Keratinocyte (primary cell): ENCODE measurements around the gene FAXC. TPM values are rescaled to one million over a fixed set of nuclear protein-coding genes. Genes with fewer than 3 reads are reported as not detected.
"Not testable (repeated sequence)": the region's sequence is repeated elsewhere in the genome, so short reads cannot be mapped to it uniquely, and the experiment has no call there.

Source experiments
- DNase-seq: peaks from one replicate; pipeline ENCODE4 v3.0.0-alpha.2; 2011; ENCODE audit warnings: low read depth, missing footprints, low spot score
- FAIRE-seq: peaks from 2 replicates; lab custom pipeline; 2011; peaks lifted over from hg19 to GRCh38; lab: Jason Lieb, UNC
- H2AFZ ChIP-seq: 2 replicates; pipeline ENCODE4 v1.6.0; 2012; ENCODE audit warnings: low read length, control low read depth, inconsistent platforms; ENCODE audit not compliant: control insufficient read depth
- H3K27ac ChIP-seq: 2 replicates; pipeline ENCODE4 v1.5.1; 2011; ENCODE audit warnings: low read length; ENCODE audit not compliant: control insufficient read depth, insufficient read depth
- H3K27me3 ChIP-seq: 3 replicates; pipeline ENCODE4 v1.6.0; 2011; ENCODE audit warnings: low read length; ENCODE audit not compliant: control insufficient read depth, insufficient read depth; ENCODE audit errors: extremely low read depth
- H3K36me3 ChIP-seq, 2 experiments: 2 replicates in 1 of 2; 3 replicates in 1 of 2; pipeline ENCODE4 v1.5.1; 2011; ENCODE audit warnings: low read length in 2 of 2, mild to moderate bottlenecking in 1 of 2; ENCODE audit not compliant: control insufficient read depth in 2 of 2, insufficient read depth in 2 of 2; ENCODE audit errors: extremely low read depth in 1 of 2
- H3K4me1 ChIP-seq: 3 replicates; pipeline ENCODE4 v1.5.1; 2011; ENCODE audit warnings: low read length; ENCODE audit not compliant: control insufficient read depth, insufficient read depth; ENCODE audit errors: extremely low read depth
- H3K4me2 ChIP-seq: 3 replicates; pipeline ENCODE4 v1.6.0; 2011; ENCODE audit warnings: low read depth, low read length; ENCODE audit not compliant: control insufficient read depth, insufficient read depth; ENCODE audit errors: extremely low read depth
- H3K4me3 ChIP-seq, 3 experiments: fragments of 200-600 bp in 1 of 3; sonication (generic) in 1 of 3; 2 replicates in 2 of 3; 3 replicates in 1 of 3; pipeline ENCODE4 v1.5.1; 2011 to 2016; ENCODE audit warnings: low read length in 3 of 3, mild to moderate bottlenecking in 3 of 3, control low read depth in 2 of 3, inconsistent platforms in 1 of 3, low read depth in 1 of 3, mixed read lengths in 1 of 3, mixed run types in 1 of 3, moderate library complexity in 1 of 3; ENCODE audit not compliant: control insufficient read depth in 2 of 3, insufficient read depth in 2 of 3; ENCODE audit errors: extremely low read depth in 1 of 3
- H3K79me2 ChIP-seq: 2 replicates; pipeline ENCODE4 v1.6.0; 2012; ENCODE audit warnings: low read length; ENCODE audit not compliant: control insufficient read depth, insufficient read depth
- H3K9ac ChIP-seq: 3 replicates; pipeline ENCODE4 v1.6.0; 2011; ENCODE audit warnings: low read length; ENCODE audit not compliant: control insufficient read depth, insufficient read depth; ENCODE audit errors: extremely low read depth
- H3K9me1 ChIP-seq: 3 replicates; pipeline ENCODE4 v1.6.0; 2011; ENCODE audit warnings: low read length; ENCODE audit not compliant: control insufficient read depth, insufficient read depth; ENCODE audit errors: extremely low read depth
- H3K9me3 ChIP-seq: 2 replicates; pipeline ENCODE4 v1.5.1; 2012; ENCODE audit warnings: low read depth, low read length; ENCODE audit not compliant: control insufficient read depth
- H4K20me1 ChIP-seq: 3 replicates; pipeline ENCODE4 v1.6.0; 2011; ENCODE audit warnings: low read length; ENCODE audit not compliant: control insufficient read depth, insufficient read depth; ENCODE audit errors: extremely low read depth
- EZH2 ChIP-seq: IDR thresholded peaks from one replicate; pipeline ENCODE4 v1.6.1; 2012; ENCODE audit warnings: inconsistent platforms, mild to moderate bottlenecking, low read length, moderate library complexity
- dilution Hi-C: fragments of 300-500 bp; cut with MboI; formaldehyde crosslinking; loops from one replicate; pipeline ENCODE4 v1.7.0; 2020; ENCODE audit warnings: low sequenced_read_pairs; ENCODE audit not compliant: extremely low pct_ligation_motif_present
- polyA plus RNA-seq, 5 experiments: library from polyadenylated mRNA; depleted of rRNA in 3 of 5; stranded (reverse) in 3 of 5; stranded (forward) in 1 of 5; unstranded in 1 of 5; fragments of >200 nt; gene quantifications; 1 replicate in 1 of 5; 2 replicates in 3 of 5; 3 replicates in 1 of 5; pipeline versions ENCODE4 v1.2.1 to v1.2.3, GENCODE V29; 2011 to 2012; ENCODE audit warnings: missing spikeins in 2 of 5, low read depth in 1 of 5, low replicate concordance in 1 of 5
- TF ChIP-seq, protein P1 (sequence below), 3 experiments: IDR thresholded peaks in 1 of 3; conservative IDR thresholded peaks in 1 of 3; optimal IDR thresholded peaks in 1 of 3; 2 replicates in 2 of 3; 3 replicates in 1 of 3; pipeline versions ENCODE3 to v1.5.1; 2011; ENCODE audit warnings: low read length in 3 of 3, mild to moderate bottlenecking in 3 of 3, moderate library complexity in 2 of 3, control low read depth in 1 of 3, inconsistent platforms in 1 of 3; ENCODE audit not compliant: insufficient read depth in 2 of 3; ENCODE audit errors: extremely low read depth in 1 of 3

Gene FAXC
- polyA plus RNA-seq, 1 donor (not counting 4 experiments of a cell fraction or from before 2014, with no cell fraction given): 8.3 TPM

DNA sequence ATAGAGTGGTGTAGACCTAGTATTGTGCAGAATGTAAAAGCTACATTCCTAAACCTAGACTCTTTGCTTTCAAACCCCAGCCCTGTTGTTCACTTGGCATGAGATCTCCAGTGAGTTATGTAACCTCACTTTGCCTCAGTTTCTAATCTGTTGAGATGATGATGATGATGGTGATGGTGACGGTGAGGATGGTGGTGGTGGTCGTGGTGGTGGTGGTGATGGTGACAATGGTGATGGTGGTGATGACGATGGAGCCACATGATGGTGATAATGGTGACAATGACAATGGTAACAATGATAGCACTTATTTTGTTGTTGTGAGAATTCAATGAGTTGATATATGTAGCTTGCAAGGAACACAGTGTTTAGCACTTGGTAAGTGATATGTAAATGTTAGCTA, 80.3 kb downstream of the FAXC start:
- DNase-seq: no peak
- Histone ChIP-seq H3K4me1 (no peaks in the 10 kb centered on the region), H3K27ac (no peak overlapping the region), H3K4me3 (no peak overlapping the region), H3K4me2 (no peak overlapping the region), H3K9me1 (no peaks in the 10 kb centered on the region), H2AFZ (no peak overlapping the region), H3K27me3 (no peaks in the 10 kb centered on the region), H3K9ac (no peak overlapping the region), H3K9me3 (no peaks in the 10 kb centered on the region), H3K36me3 (no peaks in the 10 kb centered on the region), H4K20me1 (no peaks in the 10 kb centered on the region), H3K79me2 (no peaks in the 10 kb centered on the region)
- TF ChIP-seq, protein P1, sequence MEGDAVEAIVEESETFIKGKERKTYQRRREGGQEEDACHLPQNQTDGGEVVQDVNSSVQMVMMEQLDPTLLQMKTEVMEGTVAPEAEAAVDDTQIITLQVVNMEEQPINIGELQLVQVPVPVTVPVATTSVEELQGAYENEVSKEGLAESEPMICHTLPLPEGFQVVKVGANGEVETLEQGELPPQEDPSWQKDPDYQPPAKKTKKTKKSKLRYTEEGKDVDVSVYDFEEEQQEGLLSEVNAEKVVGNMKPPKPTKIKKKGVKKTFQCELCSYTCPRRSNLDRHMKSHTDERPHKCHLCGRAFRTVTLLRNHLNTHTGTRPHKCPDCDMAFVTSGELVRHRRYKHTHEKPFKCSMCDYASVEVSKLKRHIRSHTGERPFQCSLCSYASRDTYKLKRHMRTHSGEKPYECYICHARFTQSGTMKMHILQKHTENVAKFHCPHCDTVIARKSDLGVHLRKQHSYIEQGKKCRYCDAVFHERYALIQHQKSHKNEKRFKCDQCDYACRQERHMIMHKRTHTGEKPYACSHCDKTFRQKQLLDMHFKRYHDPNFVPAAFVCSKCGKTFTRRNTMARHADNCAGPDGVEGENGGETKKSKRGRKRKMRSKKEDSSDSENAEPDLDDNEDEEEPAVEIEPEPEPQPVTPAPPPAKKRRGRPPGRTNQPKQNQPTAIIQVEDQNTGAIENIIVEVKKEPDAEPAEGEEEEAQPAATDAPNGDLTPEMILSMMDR (optimal IDR thresholded peaks at IDR 0.05 in 1 of 3, IDR thresholded peaks at IDR 0.05 in 1 of 3, conservative IDR thresholded peaks at IDR 0.05 in 1 of 3; ENCODE audit: extremely low read depth in 1 of 3, insufficient read depth in 2 of 3, low read length in 3 of 3): no peak
- TF ChIP-seq EZH2: no peak
- dilution Hi-C loops: no loop called here
- no peak for FAIRE-seq

DNA sequence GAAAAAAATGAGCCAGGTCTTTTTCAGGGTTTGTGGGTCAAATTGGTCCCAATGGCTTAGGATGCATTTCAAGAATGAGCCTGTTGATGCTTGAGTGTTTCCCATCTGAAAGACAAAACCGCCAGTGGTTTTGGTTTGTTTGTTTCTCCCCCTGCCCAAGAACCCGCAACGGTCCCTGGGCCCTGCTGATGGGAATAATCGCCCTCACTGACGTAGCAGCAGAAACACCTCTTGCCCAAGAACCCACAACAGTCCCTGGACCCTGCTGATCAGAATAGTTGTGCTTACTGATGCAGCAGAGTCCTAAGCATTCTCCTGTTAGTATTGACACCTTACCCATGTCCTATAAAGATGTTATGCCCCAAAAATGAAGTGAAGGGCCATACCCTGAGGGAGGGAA, 82.5 kb downstream of the FAXC start:
- H3K4me1 ChIP-seq, H3K27ac ChIP-seq, H2AFZ ChIP-seq, H3K4me3 ChIP-seq, H3K27me3 ChIP-seq, DNase-seq, H3K9ac ChIP-seq, H3K9me1 ChIP-seq, H3K79me2 ChIP-seq, H3K36me3 ChIP-seq, H4K20me1 ChIP-seq, FAIRE-seq, H3K4me2 ChIP-seq, dilution Hi-C loops, H3K9me3 ChIP-seq: not testable (repeated sequence)

DNA sequence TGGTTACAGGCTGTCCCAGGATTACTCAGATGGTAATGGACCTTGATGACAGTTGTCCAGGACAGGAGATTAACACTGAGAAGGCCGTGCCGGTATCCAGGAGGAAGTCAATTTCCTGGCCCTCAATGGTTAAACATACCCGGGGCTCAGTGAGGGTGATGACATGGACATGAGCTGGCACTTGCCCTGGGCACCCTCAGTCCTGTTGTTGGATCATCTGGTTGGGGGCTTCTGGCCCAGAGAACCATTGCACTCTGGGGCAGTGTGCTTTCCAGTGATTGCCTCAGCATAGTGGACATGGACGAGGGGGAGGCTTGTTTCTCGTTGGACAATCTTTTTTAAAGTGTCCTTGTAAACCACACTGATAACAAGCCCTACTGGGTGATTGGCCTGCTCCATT, 84.0 kb downstream of the FAXC start:
- H3K9me3 ChIP-seq, FAIRE-seq, H3K36me3 ChIP-seq: not testable (repeated sequence)

More for the DNA sequence above, 84.0 kb downstream of the FAXC start:
- DNase-seq, H3K4me3 ChIP-seq, H4K20me1 ChIP-seq, H3K27me3 ChIP-seq, H2AFZ ChIP-seq, H3K9me1 ChIP-seq, dilution Hi-C loops, H3K79me2 ChIP-seq, H3K4me1 ChIP-seq, H3K27ac ChIP-seq, H3K9ac ChIP-seq, H3K4me2 ChIP-seq: not testable (repeated sequence)
